ENCODE data around the gene PRLHR. TPM values are rescaled to one million over a fixed set of nuclear protein-coding genes. Genes with fewer than 3 reads are reported as not detected.

Gene PRLHR
- total RNA-seq, 1 donor from 2014 or later: not detected

DNA sequence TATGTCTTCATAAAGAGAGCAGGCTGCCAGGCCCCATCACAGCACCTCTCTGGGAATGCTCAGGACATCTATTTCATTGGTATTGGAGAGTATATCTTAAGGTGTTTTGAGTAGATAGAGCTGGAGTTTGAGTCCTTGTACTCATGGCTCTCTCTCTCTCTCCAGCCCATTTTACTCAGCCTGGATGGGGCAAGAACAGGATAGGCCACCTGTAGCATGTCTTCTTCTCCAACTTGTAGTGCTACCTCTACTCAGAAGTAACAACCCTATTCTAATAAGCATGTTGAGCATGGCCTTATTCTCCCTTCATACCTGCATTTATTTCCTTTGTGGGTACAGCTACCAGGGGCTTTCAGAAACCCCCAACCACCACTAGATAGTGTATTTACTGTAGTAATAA lies 21.9 kb downstream of the PRLHR start:
- Histone ChIP-seq H3K27me3 (ENCODE audit: control insufficient read depth in 3 of 3, insufficient read depth in 3 of 3, low read length in 3 of 3) (no peaks in the 10 kb centered on the region), H3K27ac (ENCODE audit: low read depth, low read length) (no peak overlapping the region), H3K36me3 (ENCODE audit: control insufficient read depth in 3 of 3, insufficient read depth in 3 of 3, low read length in 3 of 3) (no peaks in the 10 kb centered on the region), H3K9me3 (ENCODE audit: control insufficient read depth in 3 of 3, low read length in 3 of 3) (no peaks in the 10 kb centered on the region), H3K9ac (ENCODE audit: low read depth in 1 of 3, low read length in 3 of 3) (no peak overlapping the region), H3K4me3 (ENCODE audit: low read length in 3 of 3) (no peak overlapping the region), H3K4me1 (ENCODE audit: control insufficient read depth in 3 of 3, insufficient read depth in 3 of 3, low read length in 3 of 3) (peaks cover 11 to 13% (median 13%) of the 10 kb centered on the region in 3 donors)

GRCh38 chr10:118572256-118573041 lies 23.0 kb downstream of the PRLHR start:
- H3K9ac ChIP-seq (ENCODE audit: low read depth in 1 of 3, low read length in 3 of 3): no peak overlapping the region
- no peaks in the 10 kb centered on the region for H3K36me3 ChIP-seq (ENCODE audit: control insufficient read depth in 3 of 3, insufficient read depth in 3 of 3, low read length in 3 of 3)
- no peaks in the 10 kb centered on the region for H3K27me3 ChIP-seq (ENCODE audit: control insufficient read depth in 3 of 3, insufficient read depth in 3 of 3, low read length in 3 of 3)
- no peaks in the 10 kb centered on the region for H3K9me3 ChIP-seq (ENCODE audit: control insufficient read depth in 3 of 3, low read length in 3 of 3)
- H3K4me3 ChIP-seq (ENCODE audit: low read length in 3 of 3): no peak overlapping the region
- H3K27ac ChIP-seq (ENCODE audit: low read depth, low read length): no peak overlapping the region
- peaks cover 11 to 16% (median 15%) of the 10 kb centered on the region in 3 donors for H3K4me1 ChIP-seq (ENCODE audit: control insufficient read depth in 3 of 3, insufficient read depth in 3 of 3, low read length in 3 of 3)

DNA sequence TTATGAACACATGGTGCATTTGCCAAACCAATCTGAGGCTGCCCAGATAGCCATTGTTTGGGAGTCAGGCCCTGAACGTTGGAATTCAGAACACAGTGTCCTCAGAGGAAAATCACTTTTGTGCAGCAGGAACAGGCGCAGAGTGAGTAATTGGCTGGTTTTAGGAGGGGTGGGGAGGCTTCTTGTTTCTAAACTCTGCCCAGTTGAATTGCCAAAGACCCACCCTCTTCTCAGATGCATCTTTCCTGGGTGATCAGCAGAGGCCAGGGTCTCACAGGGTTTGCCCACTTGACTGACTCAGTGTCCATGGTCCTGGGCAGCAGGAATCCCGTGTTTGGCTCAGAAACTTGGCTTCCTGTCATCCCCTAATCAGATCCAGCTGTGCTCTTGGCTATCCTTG lies 24.3 kb downstream of the PRLHR start:
- peaks cover 11 to 16% (median 15%) of the 10 kb centered on the region in 3 donors for H3K4me1 ChIP-seq (ENCODE audit: control insufficient read depth in 3 of 3, insufficient read depth in 3 of 3, low read length in 3 of 3)
- H3K9ac ChIP-seq (ENCODE audit: low read depth in 1 of 3, low read length in 3 of 3): no peak overlapping the region
- no peaks in the 10 kb centered on the region for H3K9me3 ChIP-seq (ENCODE audit: control insufficient read depth in 3 of 3, low read length in 3 of 3)
- H3K27ac ChIP-seq (ENCODE audit: low read depth, low read length): no peak overlapping the region
- no peaks in the 10 kb centered on the region for H3K36me3 ChIP-seq (ENCODE audit: control insufficient read depth in 3 of 3, insufficient read depth in 3 of 3, low read length in 3 of 3)
- H3K27me3 ChIP-seq (ENCODE audit: control insufficient read depth in 3 of 3, insufficient read depth in 3 of 3, low read length in 3 of 3): no peaks in the 10 kb centered on the region
- H3K4me3 ChIP-seq (ENCODE audit: low read length in 3 of 3): peak overlapping the region in 1 of 3 donors; percentile 30

GRCh38 chr10:118570591-118570990 lies 24.9 kb downstream of the PRLHR start:
- Histone ChIP-seq H3K4me3 (ENCODE audit: low read length in 3 of 3) (no peak overlapping the region), H3K9ac (ENCODE audit: low read depth in 1 of 3, low read length in 3 of 3) (no peak overlapping the region), H3K36me3 (ENCODE audit: control insufficient read depth in 3 of 3, insufficient read depth in 3 of 3, low read length in 3 of 3) (no peaks in the 10 kb centered on the region), H3K4me1 (ENCODE audit: control insufficient read depth in 3 of 3, insufficient read depth in 3 of 3, low read length in 3 of 3) (peaks cover 11 to 16% (median 15%) of the 10 kb centered on the region in 3 donors), H3K27me3 (ENCODE audit: control insufficient read depth in 3 of 3, insufficient read depth in 3 of 3, low read length in 3 of 3) (no peaks in the 10 kb centered on the region), H3K9me3 (ENCODE audit: control insufficient read depth in 3 of 3, low read length in 3 of 3) (no peaks in the 10 kb centered on the region), H3K27ac (ENCODE audit: low read depth, low read length) (no peak overlapping the region)

GRCh38 chr10:118569882-118570252 lies 25.6 kb downstream of the PRLHR start:
- no peaks in the 10 kb centered on the region for H3K27me3 ChIP-seq (ENCODE audit: control insufficient read depth in 3 of 3, insufficient read depth in 3 of 3, low read length in 3 of 3)
- H3K27ac ChIP-seq (ENCODE audit: low read depth, low read length): no peak overlapping the region
- no peak overlapping the region for H3K9ac ChIP-seq (ENCODE audit: low read depth in 1 of 3, low read length in 3 of 3)
- no peaks in the 10 kb centered on the region for H3K36me3 ChIP-seq (ENCODE audit: control insufficient read depth in 3 of 3, insufficient read depth in 3 of 3, low read length in 3 of 3)
- no peak overlapping the region for H3K4me3 ChIP-seq (ENCODE audit: low read length in 3 of 3)
- peaks cover 11 to 16% (median 15%) of the 10 kb centered on the region in 3 donors for H3K4me1 ChIP-seq (ENCODE audit: control insufficient read depth in 3 of 3, insufficient read depth in 3 of 3, low read length in 3 of 3)
- no peaks in the 10 kb centered on the region for H3K9me3 ChIP-seq (ENCODE audit: control insufficient read depth in 3 of 3, low read length in 3 of 3)

DNA sequence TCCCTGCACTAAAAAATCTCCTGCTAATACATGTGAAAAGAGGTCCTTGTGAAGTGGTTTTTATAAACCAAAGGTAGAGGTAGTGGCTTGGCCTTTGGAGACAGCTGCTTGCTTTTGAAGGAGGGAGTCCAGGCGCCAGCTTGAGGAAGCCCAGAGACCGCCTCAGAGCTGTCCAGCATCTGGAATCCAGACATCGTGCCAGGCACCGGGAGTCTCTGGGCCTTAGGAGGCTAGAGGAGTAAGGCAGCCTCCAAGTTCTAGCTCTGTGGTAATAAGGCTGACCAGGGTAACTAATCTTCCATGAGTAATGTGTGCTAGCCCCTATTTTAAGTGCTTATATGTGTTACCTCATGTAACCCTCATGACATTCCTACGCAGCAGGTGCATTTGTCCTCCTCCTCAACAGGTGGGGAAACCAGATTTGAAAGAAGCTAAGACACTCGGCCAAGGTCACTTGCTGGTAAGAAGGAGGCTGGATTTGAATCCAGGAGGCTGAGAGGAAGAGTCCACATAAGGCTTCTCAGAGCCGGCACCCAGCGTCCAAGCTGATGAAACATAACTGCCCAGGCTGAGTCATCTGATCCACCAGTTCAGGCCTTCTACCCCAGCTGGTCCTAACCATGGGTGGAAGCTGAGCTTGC lies 26.1 kb downstream of the PRLHR start:
- Histone ChIP-seq H3K36me3 (ENCODE audit: control insufficient read depth in 3 of 3, insufficient read depth in 3 of 3, low read length in 3 of 3) (no peaks in the 10 kb centered on the region), H3K9ac (ENCODE audit: low read depth in 1 of 3, low read length in 3 of 3) (no peak overlapping the region), H3K27ac (ENCODE audit: low read depth, low read length) (no peak overlapping the region), H3K4me3 (ENCODE audit: low read length in 3 of 3) (no peak overlapping the region), H3K9me3 (ENCODE audit: control insufficient read depth in 3 of 3, low read length in 3 of 3) (no peaks in the 10 kb centered on the region), H3K27me3 (ENCODE audit: control insufficient read depth in 3 of 3, insufficient read depth in 3 of 3, low read length in 3 of 3) (no peaks in the 10 kb centered on the region), H3K4me1 (ENCODE audit: control insufficient read depth in 3 of 3, insufficient read depth in 3 of 3, low read length in 3 of 3) (peaks cover 11 to 16% (median 15%) of the 10 kb centered on the region in 3 donors)

- H3K36me3 ChIP-seq (ENCODE audit: control insufficient read depth in 3 of 3, insufficient read depth in 3 of 3, low read length in 3 of 3): no peaks in the 10 kb centered on the region
- no peak overlapping the region for H3K9ac ChIP-seq (ENCODE audit: low read depth in 1 of 3, low read length in 3 of 3)
- no peaks in the 10 kb centered on the region for H3K9me3 ChIP-seq (ENCODE audit: control insufficient read depth in 3 of 3, low read length in 3 of 3)
- no peaks in the 10 kb centered on the region for H3K27me3 ChIP-seq (ENCODE audit: control insufficient read depth in 3 of 3, insufficient read depth in 3 of 3, low read length in 3 of 3)
- peaks cover 11 to 16% (median 15%) of the 10 kb centered on the region in 3 donors for H3K4me1 ChIP-seq (ENCODE audit: control insufficient read depth in 3 of 3, insufficient read depth in 3 of 3, low read length in 3 of 3)
- H3K27ac ChIP-seq (ENCODE audit: low read depth, low read length): no peak overlapping the region
- peak overlapping the region in 1 of 3 donors; percentile 25 for H3K4me3 ChIP-seq (ENCODE audit: low read length in 3 of 3)
Measured at GRCh38 chr10:118568327-118568848, 27.1 kb downstream of the PRLHR start.

GRCh38 chr10:118567701-118568248 lies 27.7 kb downstream of the PRLHR start:
- H3K27me3 ChIP-seq (ENCODE audit: control insufficient read depth in 3 of 3, insufficient read depth in 3 of 3, low read length in 3 of 3): no peaks in the 10 kb centered on the region
- H3K4me3 ChIP-seq (ENCODE audit: low read length in 3 of 3): no peak overlapping the region
- peaks cover 11 to 16% (median 15%) of the 10 kb centered on the region in 3 donors for H3K4me1 ChIP-seq (ENCODE audit: control insufficient read depth in 3 of 3, insufficient read depth in 3 of 3, low read length in 3 of 3)
- H3K9ac ChIP-seq (ENCODE audit: low read depth in 1 of 3, low read length in 3 of 3): no peak overlapping the region
- no peaks in the 10 kb centered on the region for H3K36me3 ChIP-seq (ENCODE audit: control insufficient read depth in 3 of 3, insufficient read depth in 3 of 3, low read length in 3 of 3)
- H3K9me3 ChIP-seq (ENCODE audit: control insufficient read depth in 3 of 3, low read length in 3 of 3): no peaks in the 10 kb centered on the region
- no peak overlapping the region for H3K27ac ChIP-seq (ENCODE audit: low read depth, low read length)

- H3K4me1 ChIP-seq (ENCODE audit: control insufficient read depth in 3 of 3, insufficient read depth in 3 of 3, low read length in 3 of 3): peaks cover 11 to 16% (median 15%) of the 10 kb centered on the region in 3 donors
- no peak overlapping the region for H3K9ac ChIP-seq (ENCODE audit: low read depth in 1 of 3, low read length in 3 of 3)
- H3K9me3 ChIP-seq (ENCODE audit: control insufficient read depth in 3 of 3, low read length in 3 of 3): peaks cover 0 to 2% (median 0%) of the 10 kb centered on the region in 3 donors
- H3K27me3 ChIP-seq (ENCODE audit: control insufficient read depth in 3 of 3, insufficient read depth in 3 of 3, low read length in 3 of 3): no peaks in the 10 kb centered on the region
- no peak overlapping the region for H3K27ac ChIP-seq (ENCODE audit: low read depth, low read length)
- H3K4me3 ChIP-seq (ENCODE audit: low read length in 3 of 3): no peak overlapping the region
- no peaks in the 10 kb centered on the region for H3K36me3 ChIP-seq (ENCODE audit: control insufficient read depth in 3 of 3, insufficient read depth in 3 of 3, low read length in 3 of 3)
Measured at GRCh38 chr10:118566911-118567310, 28.5 kb downstream of the PRLHR start.
